Stimulated activated CD4-positive, alpha-beta T cell treated with anti-CD3 and anti-CD28 coated beads, Interleukin-4, amount 100 ng/mL, for 1 hour (primary cell): ENCODE results near the gene OARD1.
A peak's percentile ranks its signal among the peaks of the same experiment; 100 is the strongest.

ENCODE experiments used
- DNase-seq: peaks from one replicate; pipeline ENCODE4 v3.0.0-alpha.2; 2020

The OARD1 gene

GRCh38 chr6:41074692-41075436 lies 2.7 kb upstream of the OARD1 start:
- no peak for DNase-seq

- no peak for DNase-seq
Measured at GRCh38 chr6:41073968-41074691, 2.0 kb upstream of the OARD1 start.

GRCh38 chr6:41073203-41073967 lies 1.2 kb upstream of the OARD1 start:
- peak; percentile 77 for DNase-seq

- DNase-seq, result peak; percentile 100
Measured at GRCh38 chr6:41072836-41073202, 663 bp upstream of the OARD1 start, which contains the start of gene NFYA. NFYA (plus strand) TSS chr6:41072974; CDS start chr6:41079090, 6,116 bp downstream.

GRCh38 chr6:41071501-41071922 lies 644 bp downstream of the OARD1 start:
- no peak for DNase-seq

- peak; percentile 64 for DNase-seq
Measured at GRCh38 chr6:41066867-41067304, 5.3 kb downstream of the OARD1 start.

GRCh38 chr6:41065550-41066026 lies 6.6 kb downstream of the OARD1 start:
- DNase-seq, result no peak

GRCh38 chr6:41064841-41065240 lies 7.3 kb downstream of the OARD1 start:
- DNase-seq, result no peak

GRCh38 chr6:41063884-41064285 lies 8.3 kb downstream of the OARD1 start:
- DNase-seq, result no peak

GRCh38 chr6:41062056-41062455 lies 10.1 kb downstream of the OARD1 start:
- no peak for DNase-seq

GRCh38 chr6:41061196-41061726 lies 10.9 kb downstream of the OARD1 start:
- no peak for DNase-seq

GRCh38 chr6:41059556-41059955 lies 12.6 kb downstream of the OARD1 start:
- no peak for DNase-seq

- DNase-seq, result no peak
Measured at GRCh38 chr6:41058783-41059181, 13.4 kb downstream of the OARD1 start.

- DNase-seq, result no peak
Measured at GRCh38 chr6:41056768-41057490, 15.2 kb downstream of the OARD1 start.

- no peak for DNase-seq
Measured at GRCh38 chr6:41055149-41055548, 17.0 kb downstream of the OARD1 start.

- no peak for DNase-seq
Measured at GRCh38 chr6:41054511-41054910, 17.6 kb downstream of the OARD1 start.

GRCh38 chr6:41053041-41053440 lies 19.1 kb downstream of the OARD1 start, which contains the start of gene APOBEC2:
APOBEC2 (plus strand) TSS chr6:41053202; CDS start chr6:41053348, 146 bp downstream.
- no peak for DNase-seq

- no peak for DNase-seq
Measured at GRCh38 chr6:41051873-41052272, 20.3 kb downstream of the OARD1 start.

GRCh38 chr6:41050536-41050935 lies 21.6 kb downstream of the OARD1 start:
- no peak for DNase-seq

- no peak for DNase-seq
Measured at GRCh38 chr6:41049955-41050354, 22.2 kb downstream of the OARD1 start.

GRCh38 chr6:41049521-41049920 lies 22.6 kb downstream of the OARD1 start:
- DNase-seq, result no peak
